Osteoblast (primary cell): ENCODE data around the gene SLC16A5. TPM values are rescaled to one million over a fixed set of nuclear protein-coding genes. Genes with fewer than 3 reads are reported as not detected.

Experiments
- DNase-seq: peaks from one replicate; pipeline ENCODE4 v3.0.0; 2011; ENCODE audit warnings: low spot score, mixed read lengths; ENCODE audit not compliant: insufficient read length; ENCODE audit errors: missing footprints
- H2AFZ ChIP-seq: 2 replicates; pipeline ENCODE4 v1.6.0; 2011; ENCODE audit warnings: mild to moderate bottlenecking, low read length
- H3K27ac ChIP-seq: 2 replicates; pipeline ENCODE4 v1.5.1; 2011; ENCODE audit warnings: mild to moderate bottlenecking, low read depth, low read length, moderate library complexity
- H3K27me3 ChIP-seq: 2 replicates; pipeline ENCODE4 v1.6.0; 2012; ENCODE audit warnings: mild to moderate bottlenecking, control low read depth, inconsistent platforms, low read length, moderate library complexity; ENCODE audit not compliant: insufficient read depth
- H3K36me3 ChIP-seq: 2 replicates; pipeline ENCODE4 v1.5.1; 2011; ENCODE audit warnings: mild to moderate bottlenecking, low read length, control low read depth, moderate library complexity; ENCODE audit not compliant: insufficient read depth
- H3K4me1 ChIP-seq: 2 replicates; pipeline ENCODE4 v1.5.1; 2011; ENCODE audit warnings: mild to moderate bottlenecking, low read length, control low read depth, moderate library complexity; ENCODE audit not compliant: insufficient read depth
- H3K4me2 ChIP-seq: 2 replicates; pipeline ENCODE4 v1.6.0; 2011; ENCODE audit warnings: mild to moderate bottlenecking, low read length; ENCODE audit not compliant: insufficient read depth
- H3K4me3 ChIP-seq: fragments of 200-600 bp; sonication (generic); 3 replicates; pipeline ENCODE4 v1.5.1; 2012; ENCODE audit warnings: mild to moderate bottlenecking, low read length, inconsistent platforms; ENCODE audit not compliant: insufficient read depth
- H3K79me2 ChIP-seq: 2 replicates; pipeline ENCODE4 v1.6.0; 2012; ENCODE audit warnings: mild to moderate bottlenecking, low read length, control low read depth, inconsistent platforms; ENCODE audit not compliant: insufficient read depth
- H3K9me3 ChIP-seq: 2 replicates; pipeline ENCODE4 v1.5.1; 2011; ENCODE audit warnings: low read depth, low read length, control low read depth
- H4K20me1 ChIP-seq: 2 replicates; pipeline ENCODE4 v1.6.0; 2012; ENCODE audit warnings: mild to moderate bottlenecking, low read length, control low read depth; ENCODE audit not compliant: insufficient read depth
- CTCF ChIP-seq: IDR thresholded peaks from 2 replicates; pipeline ENCODE4 v1.5.1; 2011; ENCODE audit warnings: mild to moderate bottlenecking, low read depth, low read length, moderate library complexity; ENCODE audit errors: extremely low read depth
- total RNA-seq: library from RNA; depleted of rRNA; stranded (reverse); fragments of >200 nt; gene quantifications from 2 replicates; pipeline ENCODE4 v1.2.3, GENCODE V29; 2012

Gene SLC16A5
- total RNA-seq, 1 donor = 16.3 TPM

- no peaks in the 10 kb centered on the region for H4K20me1 ChIP-seq
- no peak overlapping the region for H3K4me2 ChIP-seq
- no peaks in the 10 kb centered on the region for H3K27me3 ChIP-seq
- no peaks in the 10 kb centered on the region for H3K9me3 ChIP-seq
- H3K36me3 ChIP-seq = no peaks in the 10 kb centered on the region
- H3K4me3 ChIP-seq = no peak overlapping the region
- TF ChIP-seq CTCF = no peak
- no peak overlapping the region for H2AFZ ChIP-seq
- no peak overlapping the region for H3K27ac ChIP-seq
- DNase-seq = peak; percentile 35
- no peaks in the 10 kb centered on the region for H3K79me2 ChIP-seq
- H3K4me1 ChIP-seq = peaks cover 51% of the 10 kb centered on the region
Observed at GRCh38 chr17:75082683-75083082, 5.1 kb upstream of the SLC16A5 start.

GRCh38 chr17:75084039-75084660 lies 3.6 kb upstream of the SLC16A5 start:
- DNase-seq = peak; percentile 80
- Histone ChIP-seq H3K79me2 (peaks cover 3% of the 10 kb centered on the region), H3K27ac (no peak overlapping the region), H4K20me1 (no peaks in the 10 kb centered on the region), H3K4me3 (no peak overlapping the region), H3K4me1 (peaks cover 47% of the 10 kb centered on the region), H2AFZ (peak overlapping the region; percentile 47), H3K27me3 (no peaks in the 10 kb centered on the region), H3K36me3 (no peaks in the 10 kb centered on the region), H3K9me3 (no peaks in the 10 kb centered on the region), H3K4me2 (peak overlapping the region; percentile 32)
- no peak for TF ChIP-seq CTCF

- Histone ChIP-seq H3K36me3 (no peaks in the 10 kb centered on the region), H3K27me3 (no peaks in the 10 kb centered on the region), H4K20me1 (peaks cover 8% of the 10 kb centered on the region), H2AFZ (no peak overlapping the region), H3K27ac (no peak overlapping the region), H3K4me3 (no peak overlapping the region), H3K4me2 (no peak overlapping the region), H3K4me1 (peaks cover 37% of the 10 kb centered on the region), H3K9me3 (no peaks in the 10 kb centered on the region), H3K79me2 (peaks cover 13% of the 10 kb centered on the region)
- DNase-seq = peak; percentile 54
- TF ChIP-seq CTCF = no peak
Observed at GRCh38 chr17:75086496-75087181, 1.1 kb upstream of the SLC16A5 start.

- peak; percentile 41 for DNase-seq
- Histone ChIP-seq H3K9me3 (no peaks in the 10 kb centered on the region), H3K4me3 (peak overlapping the region; percentile 82), H3K27ac (peak overlapping the region; percentile 12), H3K36me3 (no peaks in the 10 kb centered on the region), H3K4me2 (peak overlapping the region; percentile 88), H2AFZ (peak overlapping the region; percentile 64), H3K79me2 (peaks cover 19% of the 10 kb centered on the region), H4K20me1 (peaks cover 13% of the 10 kb centered on the region), H3K27me3 (no peaks in the 10 kb centered on the region), H3K4me1 (peaks cover 37% of the 10 kb centered on the region)
- TF ChIP-seq CTCF = no peak
Observed at GRCh38 chr17:75087182-75087557, 584 bp upstream of the SLC16A5 start.
